SU-DHL-6 (cell line): ENCODE results near the gene LTA.

Source experiments
- H2AFZ ChIP-seq: fragments of 200-600 bp; sonication (generic); 2 replicates; pipeline ENCODE4 v1.6.1; 2014; ENCODE audit warnings: low read depth, mild to moderate bottlenecking, moderate library complexity, mixed read lengths, antibody characterized with exemption, low read length; ENCODE audit not compliant: severe bottlenecking
- H3F3A ChIP-seq: fragments of 200-600 bp; shearing (Covaris generic); 2 replicates; pipeline ENCODE4 v1.6.0; 2016; ENCODE audit warnings: antibody characterized with exemption, mild to moderate bottlenecking; ENCODE audit not compliant: insufficient read depth
- H3K27ac ChIP-seq: fragments of 200-600 bp; sonication (generic); 2 replicates; pipeline ENCODE4 v1.5.1; 2016; ENCODE audit warnings: low read depth, mild to moderate bottlenecking, low read length, moderate library complexity, mixed read lengths
- H3K27me3 ChIP-seq: fragments of 200-600 bp; sonication (generic), shearing (Covaris generic); 2 replicates; pipeline ENCODE4 v1.6.0; 2014; ENCODE audit warnings: mild to moderate bottlenecking, low read length
- H3K36me3 ChIP-seq: fragments of 200-600 bp; sonication (generic); 2 replicates; pipeline ENCODE4 v1.6.1; 2014; ENCODE audit warnings: mild to moderate bottlenecking, low read length, mixed read lengths
- H3K4me2 ChIP-seq: fragments of 300-600, 200-600 bp; shearing (Covaris generic), sonication (generic); 2 replicates; pipeline ENCODE4 v1.6.0; 2014; ENCODE audit warnings: low read length, low read depth, mild to moderate bottlenecking; ENCODE audit not compliant: poor library complexity, severe bottlenecking
- H3K4me3 ChIP-seq: fragments of 200-600 bp; sonication (generic); 2 replicates; pipeline ENCODE4 v1.5.1; 2014; ENCODE audit warnings: antibody characterized with exemption, low read length, mild to moderate bottlenecking, mixed read lengths; ENCODE audit not compliant: insufficient read depth, poor library complexity, severe bottlenecking
- H3K79me2 ChIP-seq: fragments of 200-600 bp; sonication (generic); 2 replicates; pipeline ENCODE4 v1.6.1; 2014; ENCODE audit warnings: mild to moderate bottlenecking, low read length, moderate library complexity; ENCODE audit not compliant: insufficient read depth
- H3K9ac ChIP-seq: fragments of 200-600 bp; sonication (generic); 2 replicates; pipeline ENCODE4 v1.7.0; 2014; ENCODE audit warnings: mild to moderate bottlenecking, low read length
- H3K9me2 ChIP-seq: fragments of 200-600 bp; sonication (generic); replicated peaks from 2 replicates; pipeline ENCODE4 v1.6.1; 2014; ENCODE audit warnings: low read length; ENCODE audit not compliant: insufficient read depth
- H3K9me3 ChIP-seq: fragments of 200-600 bp; sonication (generic); 2 replicates; pipeline ENCODE4 v1.6.1; 2014; ENCODE audit warnings: low read length, mixed read lengths; ENCODE audit not compliant: insufficient read depth
- H4K20me1 ChIP-seq: fragments of 200-600 bp; sonication (generic); 2 replicates; pipeline ENCODE4 v1.6.1; 2014; ENCODE audit warnings: low read depth, mild to moderate bottlenecking, antibody characterized with exemption, low read length, moderate library complexity, mixed read lengths
- EZH2phosphoT487 ChIP-seq: fragments of 200-600 bp; sonication (generic), shearing (Covaris generic); conservative IDR thresholded peaks from 2 replicates; pipeline ENCODE4 v1.6.1; 2018; ENCODE audit warnings: mild to moderate bottlenecking, antibody characterized with exemption, low read length, moderate library complexity, mixed read lengths
- TF ChIP-seq, protein P1 (sequence below): fragments of 200-600 bp; sonication (generic); IDR thresholded peaks from one replicate; pipeline ENCODE4 v1.5.1; 2017; ENCODE audit warnings: antibody characterized with exemption, mild to moderate bottlenecking, low read length, moderate library complexity; ENCODE audit not compliant: insufficient read depth, poor library complexity, severe bottlenecking

Gene LTA

DNA sequence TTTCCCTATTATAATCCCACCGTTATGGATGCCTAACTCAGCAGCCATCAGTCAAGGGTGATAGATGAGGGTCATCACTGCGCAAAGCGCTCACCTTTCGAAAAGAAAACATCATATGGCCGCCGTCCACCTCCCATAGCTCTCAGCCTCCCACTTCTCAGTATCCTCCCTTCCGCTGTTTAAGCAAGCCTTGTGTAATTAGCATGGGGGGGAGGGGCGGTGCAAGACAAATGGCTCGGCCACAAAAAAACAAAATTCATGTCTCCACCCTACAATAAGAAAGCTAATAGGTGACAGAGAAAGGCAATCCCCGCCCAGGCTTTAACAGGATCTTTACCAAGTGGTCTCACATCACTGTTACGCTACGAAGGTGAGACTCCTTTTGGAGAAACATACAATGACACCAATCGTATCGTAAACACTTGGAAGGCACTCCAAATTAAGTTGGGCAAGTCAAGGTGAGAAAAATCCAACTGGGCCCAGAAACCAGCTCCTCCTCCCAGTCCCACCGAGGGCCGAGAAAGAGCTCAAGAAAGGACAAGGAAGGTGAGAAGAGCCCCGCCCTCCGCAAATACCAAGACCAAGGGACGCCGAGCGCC is 30.9 kb upstream of the LTA start:
- Histone ChIP-seq H3K27me3 (no peaks in the 10 kb centered on the region), H3K9me3 (no peaks in the 10 kb centered on the region), H3K9me2 (no peaks in the 10 kb centered on the region), H3K4me2 (peak overlapping the region; percentile 83), H3F3A (peaks cover 39% of the 10 kb centered on the region), H3K27ac (peak overlapping the region; percentile 83), H4K20me1 (peaks cover 38% of the 10 kb centered on the region), H3K36me3 (peaks cover 45% of the 10 kb centered on the region), H3K9ac (peak overlapping the region; percentile 79), H2AFZ (no peak overlapping the region), H3K4me3 (peak overlapping the region; percentile 66), H3K79me2 (peaks cover 57% of the 10 kb centered on the region)
- no peak for TF ChIP-seq EZH2phosphoT487
- TF ChIP-seq, protein P1, sequence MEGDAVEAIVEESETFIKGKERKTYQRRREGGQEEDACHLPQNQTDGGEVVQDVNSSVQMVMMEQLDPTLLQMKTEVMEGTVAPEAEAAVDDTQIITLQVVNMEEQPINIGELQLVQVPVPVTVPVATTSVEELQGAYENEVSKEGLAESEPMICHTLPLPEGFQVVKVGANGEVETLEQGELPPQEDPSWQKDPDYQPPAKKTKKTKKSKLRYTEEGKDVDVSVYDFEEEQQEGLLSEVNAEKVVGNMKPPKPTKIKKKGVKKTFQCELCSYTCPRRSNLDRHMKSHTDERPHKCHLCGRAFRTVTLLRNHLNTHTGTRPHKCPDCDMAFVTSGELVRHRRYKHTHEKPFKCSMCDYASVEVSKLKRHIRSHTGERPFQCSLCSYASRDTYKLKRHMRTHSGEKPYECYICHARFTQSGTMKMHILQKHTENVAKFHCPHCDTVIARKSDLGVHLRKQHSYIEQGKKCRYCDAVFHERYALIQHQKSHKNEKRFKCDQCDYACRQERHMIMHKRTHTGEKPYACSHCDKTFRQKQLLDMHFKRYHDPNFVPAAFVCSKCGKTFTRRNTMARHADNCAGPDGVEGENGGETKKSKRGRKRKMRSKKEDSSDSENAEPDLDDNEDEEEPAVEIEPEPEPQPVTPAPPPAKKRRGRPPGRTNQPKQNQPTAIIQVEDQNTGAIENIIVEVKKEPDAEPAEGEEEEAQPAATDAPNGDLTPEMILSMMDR, result no peak

DNA sequence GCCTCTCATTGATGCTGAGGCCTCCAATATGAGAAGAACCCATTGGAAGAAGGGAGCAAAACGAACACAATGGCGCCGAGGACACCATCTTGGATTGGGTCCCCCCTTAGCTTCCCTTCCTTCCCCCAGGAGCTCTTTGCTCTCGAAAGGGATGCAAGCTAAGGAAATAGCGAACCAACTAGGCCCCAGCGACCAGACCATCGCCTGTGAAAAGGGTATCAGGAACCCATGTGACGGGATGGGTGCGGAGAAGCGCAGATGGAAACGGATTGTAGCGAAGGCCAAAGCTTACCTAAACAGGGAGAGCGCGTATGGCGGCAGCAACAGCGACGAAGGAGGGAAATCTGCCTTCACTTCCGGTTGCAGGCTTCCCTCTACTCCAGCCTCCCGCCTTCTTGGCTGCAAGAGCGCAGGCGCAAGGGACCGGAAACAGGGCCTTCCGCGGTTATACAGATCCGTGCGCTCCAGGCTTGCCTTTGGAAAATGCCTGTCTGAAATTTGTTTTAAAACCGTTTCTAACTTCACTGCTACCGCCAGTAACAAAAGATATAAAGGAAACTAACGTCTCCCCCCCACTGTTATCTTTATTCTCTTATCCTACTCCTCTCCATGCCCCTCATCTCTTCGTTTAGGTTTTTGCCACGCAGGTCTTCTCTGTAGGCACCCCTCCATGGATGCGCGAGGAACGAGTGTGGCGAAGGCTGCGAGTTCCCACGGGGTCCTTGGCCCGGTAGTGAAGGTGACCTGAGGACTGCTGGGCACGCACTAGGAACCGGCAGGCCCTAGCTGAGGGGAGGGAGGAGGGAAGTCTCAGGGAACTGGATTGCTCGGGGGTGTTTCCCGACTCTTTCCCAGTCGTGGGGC is 30.2 kb upstream of the LTA start, which contains the start of gene DDX39B:
Gene DDX39B, minus strand, starts transcription at position 346 of the 864 bp plus-strand sequence. CDS start 1,471 bp downstream, outside the sequence.
- peak within 1 kb of the TSS; percentile 42 for H2AFZ ChIP-seq
- peak within 1 kb of the TSS; percentile 83 for H3K27ac ChIP-seq
- peaks cover 31% of the 10 kb centered on the region for H4K20me1 ChIP-seq
- peaks cover 36% of the 10 kb centered on the region for H3F3A ChIP-seq
- H3K9me2 ChIP-seq, result no peaks in the 10 kb centered on the region
- H3K27me3 ChIP-seq, result no peaks in the 10 kb centered on the region
- H3K36me3 ChIP-seq, result peaks cover 38% of the 10 kb centered on the region
- H3K9me3 ChIP-seq, result no peaks in the 10 kb centered on the region
- H3K4me2 ChIP-seq, result peak within 1 kb of the TSS; percentile 83
- H3K9ac ChIP-seq, result peak within 1 kb of the TSS; percentile 79
- H3K4me3 ChIP-seq, result peak within 1 kb of the TSS; percentile 66
- peaks cover 49% of the 10 kb centered on the region for H3K79me2 ChIP-seq
- TF ChIP-seq EZH2phosphoT487, result no peak
- TF ChIP-seq, protein P1, result no peak

DNA sequence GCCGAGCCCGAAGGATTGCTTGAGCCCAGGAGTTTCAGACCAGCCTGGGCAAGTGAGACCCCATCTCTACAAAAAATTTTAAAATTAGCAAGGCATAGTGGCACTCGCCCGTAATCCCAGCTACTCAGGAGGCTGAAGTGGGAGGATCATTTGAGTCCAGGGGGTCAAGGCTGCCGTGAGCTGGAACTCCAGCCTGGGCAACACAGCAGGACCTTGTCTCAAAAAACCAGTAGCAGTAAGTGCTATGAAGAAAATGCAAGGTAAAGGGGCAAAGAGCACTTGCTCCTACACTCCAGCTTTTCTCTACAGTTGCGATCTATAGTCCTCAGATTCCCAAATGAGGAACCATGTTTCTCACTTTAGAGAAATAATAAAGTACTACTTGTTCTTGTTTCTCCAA is 28.4 kb upstream of the LTA start:
- Histone ChIP-seq H3K27ac (no peak overlapping the region), H3K79me2 (peaks cover 42% of the 10 kb centered on the region), H4K20me1 (peaks cover 23% of the 10 kb centered on the region), H3K9ac (no peak overlapping the region; the same call in 1 of the 2 replicates), H3K4me2 (no peak overlapping the region), H3K36me3 (peaks cover 23% of the 10 kb centered on the region), H2AFZ (no peak overlapping the region), H3F3A (peaks cover 44% of the 10 kb centered on the region), H3K9me3 (no peaks in the 10 kb centered on the region), H3K9me2 (no peaks in the 10 kb centered on the region), H3K4me3 (no peak overlapping the region), H3K27me3 (no peaks in the 10 kb centered on the region)
- TF ChIP-seq, protein P1, result no peak
- no peak for TF ChIP-seq EZH2phosphoT487
